Naive thymus-derived CD4-positive, alpha-beta T cell (primary cell): Measurements from ENCODE around the gene ESD. TPM values are rescaled to one million over a fixed set of nuclear protein-coding genes. Genes with fewer than 3 reads are reported as not detected.
A peak's percentile ranks its signal among the peaks of the same experiment; 100 is the strongest.

Source experiments
- ATAC-seq: fragments of 150-1000 bp; cut with Tn5 transposase; 2 replicates; pipeline ENCODE4 v1.10.0; 2021; ENCODE audit warnings: mild to moderate bottlenecking, moderate library complexity
- CTCF ChIA-PET: fragments of 350-600 bp; sonication (Branson Sonifier 250); formaldehyde crosslinking; loops from one replicate; lab custom pipeline; 2021; ENCODE audit warnings: antibody characterized with exemption; lab: Charles Lee
- POLR2A ChIA-PET: fragments of 350-600 bp; sonication (Branson Sonifier 250); formaldehyde crosslinking; loops from one replicate; lab custom pipeline; 2021; ENCODE audit warnings: antibody characterized with exemption, inconsistent platforms; lab: Charles Lee
- DNase-seq, 9 donors: peaks; one replicate each; pipeline versions ENCODE4 v3.0.0 to v3.0.0-alpha.2; 2020 to 2022; ENCODE audit warnings: mixed read lengths in 1 of 9
- H3K27ac ChIP-seq: one replicate; pipeline ENCODE4 v1.7.0; 2013; ENCODE audit warnings: mild to moderate bottlenecking, low read depth, low read length, moderate library complexity
- H3K27me3 ChIP-seq, 2 donors: one replicate each; pipeline ENCODE4 v1.7.0; 2013; ENCODE audit warnings: low read length in 2 of 2, mild to moderate bottlenecking in 2 of 2, moderate library complexity in 2 of 2; ENCODE audit not compliant: control insufficient read depth in 2 of 2, insufficient read depth in 2 of 2
- H3K36me3 ChIP-seq, 3 experiments: 1 replicate in 2 of 3; 2 replicates in 1 of 3; pipeline ENCODE4 v1.7.0; 2013; ENCODE audit warnings: low read length in 3 of 3, mild to moderate bottlenecking in 3 of 3, moderate library complexity in 1 of 3; ENCODE audit not compliant: insufficient read depth in 3 of 3, control insufficient read depth in 2 of 3
- H3K4me1 ChIP-seq, 2 donors: one replicate each; pipeline ENCODE4 v1.7.0; 2013; ENCODE audit warnings: low read length in 2 of 2, mild to moderate bottlenecking in 2 of 2, moderate library complexity in 1 of 2; ENCODE audit not compliant: control insufficient read depth in 2 of 2, insufficient read depth in 2 of 2
- H3K4me3 ChIP-seq: 2 replicates; pipeline ENCODE4 v1.7.0; 2013; ENCODE audit warnings: mild to moderate bottlenecking, low read length
- H3K9me3 ChIP-seq, 3 experiments: 1 replicate in 2 of 3; 2 replicates in 1 of 3; pipeline ENCODE4 v1.7.0; 2013; ENCODE audit warnings: low read length in 3 of 3; ENCODE audit not compliant: control insufficient read depth in 2 of 3
- H3K27ac Mint-ChIP-seq, 9 donors: one replicate each; pipeline ENCODE4 v1.8.0; 2020 to 2022; ENCODE audit warnings: mixed read lengths in 9 of 9, mild to moderate bottlenecking in 8 of 9, moderate library complexity in 5 of 9, inconsistent platforms in 2 of 9
- H3K27me3 Mint-ChIP-seq, 5 donors: one replicate each; pipeline ENCODE4 v1.8.0; 2021 to 2022; ENCODE audit warnings: mixed read lengths in 5 of 5, mild to moderate bottlenecking in 1 of 5
- H3K36me3 Mint-ChIP-seq, 5 donors: one replicate each; pipeline ENCODE4 v1.8.0; 2020 to 2022; ENCODE audit warnings: mixed read lengths in 5 of 5, mild to moderate bottlenecking in 3 of 5, inconsistent platforms in 1 of 5
- H3K4me1 Mint-ChIP-seq, 7 donors: one replicate each; pipeline ENCODE4 v1.8.0; 2020 to 2022; ENCODE audit warnings: mixed read lengths in 7 of 7, mild to moderate bottlenecking in 3 of 7, inconsistent platforms in 1 of 7
- H3K4me3 Mint-ChIP-seq, 10 donors: one replicate each; pipeline ENCODE4 v1.8.0; 2020 to 2022; ENCODE audit warnings: mild to moderate bottlenecking in 10 of 10, mixed read lengths in 10 of 10, moderate library complexity in 6 of 10, inconsistent platforms in 2 of 10
- H3K9me3 Mint-ChIP-seq, 11 donors: one replicate each; pipeline ENCODE4 v1.8.0; 2020 to 2022; ENCODE audit warnings: mixed read lengths in 11 of 11, mild to moderate bottlenecking in 4 of 11, inconsistent platforms in 1 of 11, moderate library complexity in 1 of 11
- intact Hi-C, 2 donors: fragments of 100-400 bp; cut with micrococcal nuclease; formaldehyde crosslinking; loops; one replicate each; pipeline ENCODE4 v1.15.1; 2023
- polyA plus RNA-seq, 2 donors: library from polyadenylated mRNA; unstranded; fragments of 300-500 nt; fragmentation: Illumina TruSeq; gene quantifications; one replicate each; pipeline ENCODE4 v1.2.3, GENCODE V29; 2021
- total RNA-seq, 6 experiments: library from RNA in 5 of 6; stranded (reverse) in 5 of 6; gene quantifications; 1 replicate in 5 of 6; 2 replicates in 1 of 6; pipeline ENCODE4 v1.2.3 and lab custom pipeline; 2021 to 2026

ESD gene
- total and polyA plus RNA-seq, 7 experiments from 2014 or later = 35.3 to 182 (median 63.1) TPM

DNA sequence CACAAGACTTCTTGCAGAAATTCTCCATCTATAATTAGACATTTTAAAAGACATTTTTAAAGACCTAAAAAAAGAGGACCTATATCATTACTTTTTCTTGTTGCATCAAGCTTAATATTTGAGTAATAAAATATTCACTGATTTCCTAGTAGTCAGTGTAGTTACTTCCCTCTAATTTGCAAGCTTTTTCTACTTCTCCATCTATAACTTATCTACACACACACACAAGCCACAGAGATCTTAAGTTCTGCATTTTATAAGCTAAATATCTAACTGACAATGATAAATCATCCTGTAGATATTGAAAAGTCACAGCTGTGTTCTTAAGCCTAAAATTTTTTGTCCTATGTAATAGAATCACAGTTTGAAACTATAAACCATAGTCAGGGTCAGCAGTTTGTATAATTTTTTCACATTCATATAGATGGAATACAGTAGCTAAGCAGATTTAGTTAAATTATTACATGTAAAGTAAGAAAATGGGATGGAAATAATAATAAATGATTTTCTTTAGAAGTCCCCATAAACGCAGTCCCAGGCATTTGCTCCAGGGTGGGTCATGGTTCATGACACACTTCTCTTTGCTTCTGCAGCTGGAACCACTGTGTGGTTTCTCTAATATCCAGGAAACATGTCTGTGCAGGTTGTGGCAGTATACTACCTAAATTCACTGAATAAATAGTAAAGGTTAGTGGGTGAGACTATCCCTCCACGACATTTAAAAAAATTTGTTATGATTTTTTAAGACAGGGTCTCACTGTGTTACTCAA lies 60.2 kb downstream of the ESD start:
- Histone ChIP-seq H3K27me3 (no peaks in the 10 kb centered on the region), H3K27ac (no peak overlapping the region), H3K4me3 (no peak overlapping the region), H3K4me1 (no peaks in the 10 kb centered on the region), H3K36me3 (peaks cover 0 to 29% (median 7%) of the 10 kb centered on the region in 3 experiments), H3K9me3 (no peaks in the 10 kb centered on the region)
- intact Hi-C loops = no loop called here
- Mint-ChIP-seq H3K4me1 (peaks cover 0 to 2% (median 0%) of the 10 kb centered on the region in 7 donors), H3K27me3 (no peaks in the 10 kb centered on the region), H3K9me3 (no peaks in the 10 kb centered on the region), H3K36me3 (peaks cover 2 to 39% (median 7%) of the 10 kb centered on the region in 5 donors), H3K4me3 (no peak overlapping the region), H3K27ac (no peak overlapping the region)
- POLR2A ChIA-PET = no interaction called here
- no peak for DNase-seq
- CTCF ChIA-PET = interaction anchor here (0.5 kb wide), 1 partner anchor 15 kb away, joined by 7 read pairs; no protein-coding TSS in a partner anchor
- ATAC-seq = peak; percentile 54

DNA sequence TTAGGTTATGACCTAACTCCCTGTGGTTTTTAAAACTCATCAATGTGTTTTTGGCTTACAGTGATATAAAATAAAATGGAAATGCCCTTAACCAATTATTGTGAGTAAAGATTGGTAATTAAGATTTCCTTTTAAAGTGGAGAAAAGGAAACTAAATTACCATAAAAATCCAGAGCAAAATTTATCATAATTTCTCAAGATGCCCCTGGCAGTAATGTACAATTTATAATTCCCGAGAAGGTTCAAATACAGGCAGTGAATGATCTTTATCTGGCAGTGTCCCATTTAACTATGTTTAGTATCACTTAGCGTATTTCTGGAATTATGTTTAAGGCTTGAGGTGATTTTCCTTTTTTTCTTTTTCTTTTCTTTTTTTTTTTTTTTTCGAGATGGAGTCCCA lies 61.5 kb downstream of the ESD start:
- ATAC-seq (no peak), DNase-seq (no peak)
- H3K27ac ChIP-seq = no peak overlapping the region
- H3K4me1 ChIP-seq = no peaks in the 10 kb centered on the region
- Mint-ChIP-seq H3K36me3 (peaks cover 5 to 36% (median 10%) of the 10 kb centered on the region in 5 donors), H3K4me1 (peaks cover 0 to 2% (median 0%) of the 10 kb centered on the region in 7 donors), H3K4me3 (no peak overlapping the region), H3K27me3 (no peaks in the 10 kb centered on the region), H3K27ac (no peak overlapping the region), H3K9me3 (no peaks in the 10 kb centered on the region)
- H3K4me3 ChIP-seq = no peak overlapping the region
- H3K9me3 ChIP-seq = no peaks in the 10 kb centered on the region
- intact Hi-C loops = no loop called here
- peaks cover 0 to 25% (median 0%) of the 10 kb centered on the region in 3 experiments for H3K36me3 ChIP-seq
- CTCF ChIA-PET = no interaction called here
- H3K27me3 ChIP-seq = no peaks in the 10 kb centered on the region
- POLR2A ChIA-PET = no interaction called here

DNA sequence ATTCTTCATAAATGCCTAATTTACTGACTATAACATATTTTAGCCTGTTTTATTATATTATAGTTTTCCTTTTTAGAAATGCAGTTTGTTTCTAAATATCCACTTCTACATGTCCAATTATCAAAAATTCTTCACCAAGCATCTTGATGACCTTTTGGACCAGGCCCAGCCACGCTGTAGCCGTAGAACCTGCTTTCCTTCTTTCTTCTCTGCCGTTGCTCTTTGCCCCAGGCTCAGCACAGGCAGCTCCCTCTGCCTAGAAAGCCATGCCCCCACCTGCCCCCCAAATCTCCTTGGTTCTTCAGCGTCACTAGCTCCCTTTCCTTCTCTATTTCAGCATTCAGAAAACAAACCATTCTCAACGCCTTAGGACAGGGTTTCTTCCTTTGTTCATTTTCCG lies 65.4 kb downstream of the ESD start:
- peak overlapping the region in 1 of 9 donors; percentile 1 for H3K27ac Mint-ChIP-seq

DNA sequence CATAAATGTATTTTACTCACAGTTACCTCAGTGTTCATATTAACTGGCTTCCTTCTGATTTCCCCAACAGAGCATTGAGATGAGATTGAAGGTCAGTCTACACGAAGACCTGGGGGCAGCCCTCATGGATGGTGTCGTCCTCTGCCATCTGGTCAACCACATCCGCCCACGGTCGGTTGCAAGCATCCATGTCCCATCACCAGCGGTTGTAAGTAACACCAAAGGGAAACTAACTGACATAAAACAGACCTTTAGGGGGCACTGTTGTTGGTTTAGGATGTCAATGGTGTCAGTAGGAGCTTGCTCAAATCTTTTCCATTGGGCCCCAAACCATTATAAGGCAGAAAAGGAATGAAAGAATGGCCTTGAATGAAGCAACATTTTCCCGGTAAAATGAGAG lies 68.2 kb downstream of the ESD start:
- intact Hi-C loops = no loop called here
- H3K4me3 ChIP-seq = no peak overlapping the region
- POLR2A ChIA-PET = no interaction called here
- DNase-seq = no peak
- H3K4me1 ChIP-seq = no peaks in the 10 kb centered on the region
- Mint-ChIP-seq H3K27me3 (no peaks in the 10 kb centered on the region), H3K36me3 (peaks cover 15 to 64% (median 43%) of the 10 kb centered on the region in 5 donors), H3K9me3 (peaks cover 0 to 3% (median 0%) of the 10 kb centered on the region in 11 donors), H3K4me1 (peaks cover 0 to 12% (median 0%) of the 10 kb centered on the region in 7 donors), H3K27ac (no peak overlapping the region), H3K4me3 (no peak overlapping the region)
- ATAC-seq = peak; percentile 36
- peaks cover 0 to 41% (median 12%) of the 10 kb centered on the region in 3 experiments for H3K36me3 ChIP-seq
- H3K9me3 ChIP-seq = no peaks in the 10 kb centered on the region
- CTCF ChIA-PET = interaction anchor here (0.7 kb wide), 1 partner anchor 31 kb away, joined by 5 read pairs; no protein-coding TSS in a partner anchor
- no peaks in the 10 kb centered on the region for H3K27me3 ChIP-seq
- no peak overlapping the region for H3K27ac ChIP-seq

More for the DNA sequence above, 65.4 kb downstream of the ESD start:
- ChIA-PET POLR2A (no interaction called here), CTCF (interaction anchor here (0.6 kb wide), 1 partner anchor 703 kb away, joined by 4 read pairs; no protein-coding TSS in a partner anchor)
- intact Hi-C loops = no loop called here
- no peak overlapping the region for H3K4me3 ChIP-seq
- Mint-ChIP-seq H3K4me3 (no peak overlapping the region), H3K4me1 (peaks cover 0 to 6% (median 0%) of the 10 kb centered on the region in 7 donors), H3K27me3 (no peaks in the 10 kb centered on the region), H3K36me3 (peaks cover 5 to 54% (median 35%) of the 10 kb centered on the region in 5 donors), H3K9me3 (no peaks in the 10 kb centered on the region)
- peaks cover 0 to 36% (median 12%) of the 10 kb centered on the region in 3 experiments for H3K36me3 ChIP-seq
- H3K27me3 ChIP-seq = no peaks in the 10 kb centered on the region
- H3K27ac ChIP-seq = no peak overlapping the region
- H3K4me1 ChIP-seq = no peaks in the 10 kb centered on the region
- H3K9me3 ChIP-seq = no peaks in the 10 kb centered on the region
- ATAC-seq = no peak
- no peak for DNase-seq

DNA sequence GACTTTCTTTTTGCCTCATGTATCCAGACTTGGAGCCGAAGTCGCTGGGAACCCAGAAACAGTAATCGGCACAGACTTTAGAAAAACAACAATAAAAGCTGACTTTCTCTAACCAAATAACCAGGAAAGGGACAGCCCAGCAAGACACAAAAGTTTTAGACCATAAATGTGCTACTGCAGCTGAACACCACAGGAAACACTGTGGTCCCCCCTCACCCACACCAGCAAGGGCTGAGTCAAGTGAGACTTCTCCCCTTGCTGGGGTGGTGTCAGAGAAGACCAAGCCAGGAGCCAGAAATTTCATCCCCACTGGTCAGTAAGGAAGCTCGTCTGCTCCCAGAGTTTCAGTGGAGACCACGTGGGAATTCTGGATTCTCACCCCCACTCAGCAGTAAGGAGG lies 70.6 kb downstream of the ESD start:
- peak; percentile 46 for ATAC-seq

More for the DNA sequence above, 70.6 kb downstream of the ESD start:
- Histone ChIP-seq H3K27ac (no peak overlapping the region), H3K9me3 (no peaks in the 10 kb centered on the region), H3K4me3 (no peak overlapping the region), H3K36me3 (peaks cover 0 to 31% (median 12%) of the 10 kb centered on the region in 3 experiments), H3K27me3 (no peaks in the 10 kb centered on the region), H3K4me1 (no peaks in the 10 kb centered on the region)
- Mint-ChIP-seq H3K4me1 (peaks cover 0 to 12% (median 0%) of the 10 kb centered on the region in 7 donors), H3K4me3 (no peak overlapping the region), H3K36me3 (peaks cover 16 to 62% (median 41%) of the 10 kb centered on the region in 5 donors), H3K9me3 (peaks cover 0 to 3% (median 0%) of the 10 kb centered on the region in 11 donors), H3K27me3 (no peaks in the 10 kb centered on the region), H3K27ac (no peak overlapping the region)
- ChIA-PET CTCF (interaction anchor here (1.0 kb wide), 1 partner anchor 175 kb away, joined by 3 read pairs; no protein-coding TSS in a partner anchor), POLR2A (interaction anchor here (0.6 kb wide), 1 partner anchor 702 kb away, joined by 3 read pairs; no protein-coding TSS in a partner anchor)
- intact Hi-C loops = no loop called here
- DNase-seq = no peak
